K562 (cell line): ENCODE data around the gene LY6G6D. TPM values are rescaled to one million over a fixed set of nuclear protein-coding genes. Genes with fewer than 3 reads are reported as not detected.

Experiments used
- ATAC-seq: fragments of 200-7000 bp; cut with Tn5 transposase; 3 replicates; pipeline ENCODE4 v1.9.1; 2020; ENCODE audit warnings: moderate library complexity
- BruUV-seq: library from RNA; stranded (reverse); fragments of 400-500 nt; replicated peaks from 2 replicates; lab custom pipeline; 2021; lab: Mats Ljungman, UMichigan
- CTCF ChIA-PET: fragments of 300-600 bp; formaldehyde crosslinking; extraction: SDS; loops from one replicate; lab custom pipeline; 2021; ENCODE audit warnings: low intra/inter-chr PET ratio; lab: Yijun Ruan, JAX
- POLR2A ChIA-PET: fragments of 300-600, 350-650 bp; sonication (Branson Sonifier 250); formaldehyde crosslinking; extraction: SDS; loops from one replicate; lab custom pipeline; 2021; ENCODE audit warnings: antibody characterized with exemption, inconsistent platforms; lab: Yijun Ruan, JAX
- DNase-seq, 4 experiments: peaks; one replicate each; pipeline versions ENCODE4 v3.0.0 to v3.0.0-alpha.2; 2011 to 2018; ENCODE audit warnings: low spot score in 3 of 4, mixed read lengths in 3 of 4; ENCODE audit errors: extremely low read depth in 1 of 4
- FAIRE-seq: peaks from 2 replicates; lab custom pipeline; 2011; peaks lifted over from hg19 to GRCh38; lab: Jason Lieb, UNC
- H2AFZ ChIP-seq: 2 replicates; pipeline ENCODE4 v1.6.0; 2011; ENCODE audit warnings: low read depth, low read length, control low read depth, inconsistent platforms
- H3K27ac ChIP-seq: fragments of 200-600 bp; 3 replicates; pipeline ENCODE4 v1.8.0; 2011; ENCODE audit warnings: low read depth, mild to moderate bottlenecking, control low read depth, inconsistent platforms, low read length, moderate library complexity, mixed read lengths; ENCODE audit errors: extremely low read depth
- H3K27me3 ChIP-seq, 2 experiments: fragments of 300-600 bp in 1 of 2; 2 replicates in 1 of 2; 3 replicates in 1 of 2; pipeline versions ENCODE4 v1.6.0 to v1.8.0; 2011; ENCODE audit warnings: inconsistent platforms in 2 of 2, low read length in 2 of 2, mild to moderate bottlenecking in 1 of 2, mixed read lengths in 1 of 2, moderate library complexity in 1 of 2; ENCODE audit not compliant: control insufficient read depth in 2 of 2, insufficient read depth in 2 of 2
- H3K36me3 ChIP-seq: fragments of 300-600 bp; 3 replicates; pipeline ENCODE4 v1.8.0; 2011; ENCODE audit warnings: mild to moderate bottlenecking, low read length, inconsistent platforms; ENCODE audit not compliant: control insufficient read depth, insufficient read depth
- H3K4me1 ChIP-seq, 2 experiments: fragments of 200-600 bp in 1 of 2; replicated peaks in 1 of 2; 2 replicates in 1 of 2; 3 replicates in 1 of 2; pipeline versions ENCODE4 v1.5.1 to v1.8.0; 2011; ENCODE audit warnings: inconsistent platforms in 2 of 2, low read length in 2 of 2, mild to moderate bottlenecking in 1 of 2, mixed read lengths in 1 of 2, moderate library complexity in 1 of 2; ENCODE audit not compliant: control insufficient read depth in 2 of 2, insufficient read depth in 2 of 2
- H3K4me2 ChIP-seq: 2 replicates; pipeline ENCODE4 v1.6.1; 2011; ENCODE audit warnings: low read length, control low read depth, inconsistent platforms, mixed read lengths; ENCODE audit not compliant: insufficient read depth
- H3K4me3 ChIP-seq: fragments of 200-600 bp; sonication (generic), shearing (Covaris generic); 2 replicates; pipeline ENCODE4 v1.5.1; 2016; ENCODE audit warnings: control low read depth, inconsistent platforms
- H3K79me2 ChIP-seq: fragments of 200-600 bp; 3 replicates; pipeline ENCODE4 v1.8.0; 2011; ENCODE audit warnings: low read length, inconsistent platforms; ENCODE audit not compliant: control insufficient read depth, insufficient read depth
- H3K9ac ChIP-seq, 2 experiments: 2 replicates each; pipeline versions ENCODE4 v1.6.0 to v1.6.1; 2011; ENCODE audit warnings: low read depth in 2 of 2, low read length in 2 of 2, control low read depth in 1 of 2, inconsistent platforms in 1 of 2, mild to moderate bottlenecking in 1 of 2, mixed read lengths in 1 of 2; ENCODE audit not compliant: insufficient read depth in 1 of 2
- H3K9me1 ChIP-seq: one replicate; pipeline ENCODE4 v1.6.0; 2011; ENCODE audit warnings: inconsistent platforms, mild to moderate bottlenecking, low read length, moderate library complexity; ENCODE audit not compliant: control insufficient read depth, insufficient read depth
- H3K9me3 ChIP-seq: replicated peaks from 2 replicates; pipeline ENCODE4 v1.5.1; 2011; ENCODE audit warnings: low read depth, low read length, inconsistent platforms; ENCODE audit not compliant: control insufficient read depth, insufficient read depth
- H4K20me1 ChIP-seq: replicated peaks from 2 replicates; pipeline ENCODE4 v1.6.1; 2011; ENCODE audit warnings: low read length, inconsistent platforms, mixed read lengths; ENCODE audit not compliant: control insufficient read depth, insufficient read depth
- ADNP ChIP-seq: fragments of 200-800 bp; sonication (Bioruptor generic); IDR thresholded peaks from 2 replicates; pipeline ENCODE4 v1.6.1; 2016; ENCODE audit warnings: missing genetic modification characterization, missing compliant biosample characterization
- CHD1 ChIP-seq: fragments of 200-600 bp; sonication (generic); IDR thresholded peaks from one replicate; pipeline ENCODE4 v1.6.1; 2012; ENCODE audit warnings: mild to moderate bottlenecking, moderate library complexity, low read length, inconsistent platforms
- DMBX1 ChIP-seq: fragments of 250-450 bp; sonication (Bioruptor Pico); IDR thresholded peaks from 2 replicates; pipeline ENCODE4 v1.8.0; 2022; ENCODE audit warnings: inconsistent platforms, mild to moderate bottlenecking, moderate library complexity, borderline replicate concordance
- FOXJ2 ChIP-seq: fragments of 200-800 bp; sonication (Bioruptor generic); IDR thresholded peaks from 2 replicates; pipeline ENCODE4 v1.6.1; 2016; ENCODE audit warnings: missing genetic modification characterization, missing compliant biosample characterization
- FOXO4 ChIP-seq: fragments of 450-650 bp; formaldehyde crosslinking; IDR thresholded peaks from 2 replicates; pipeline ENCODE4 v1.4.0; 2020; ENCODE audit warnings: mild to moderate bottlenecking, moderate library complexity
- FOXP4 ChIP-seq: sonication (generic); formaldehyde crosslinking; IDR thresholded peaks from 2 replicates; pipeline ENCODE4 v1.8.0; 2022; ENCODE audit warnings: mild to moderate bottlenecking, missing genetic modification reagents, borderline replicate concordance
- KAT7 ChIP-seq: sonication (generic); formaldehyde crosslinking; IDR thresholded peaks from 2 replicates; pipeline ENCODE4 v1.8.0; 2022; ENCODE audit warnings: missing genetic modification reagents, mild to moderate bottlenecking, borderline replicate concordance
- KLF16 ChIP-seq: IDR thresholded peaks from 2 replicates; pipeline ENCODE4 v1.6.1; 2016; ENCODE audit warnings: antibody characterized with exemption
- NFXL1 ChIP-seq: fragments of 450-650 bp; formaldehyde crosslinking; IDR thresholded peaks from 2 replicates; pipeline ENCODE4 v1.4.0; 2021; ENCODE audit warnings: mild to moderate bottlenecking
- SMARCC2 ChIP-seq: fragments of 450-650 bp; IDR thresholded peaks from 2 replicates; pipeline ENCODE4 v1.6.1; 2017; ENCODE audit warnings: antibody characterized with exemption, moderate library complexity, mild to moderate bottlenecking, low read depth
- SMARCE1 ChIP-seq: fragments of 450-650 bp; IDR thresholded peaks from 2 replicates; pipeline ENCODE4 v1.7.1; 2016; ENCODE audit warnings: mild to moderate bottlenecking
- TAF7 ChIP-seq: fragments of 450-650 bp; IDR thresholded peaks from 2 replicates; pipeline ENCODE4 v1.6.1; 2016; ENCODE audit warnings: missing genetic modification characterization, missing compliant biosample characterization
- ZNF384 ChIP-seq: IDR thresholded peaks from 2 replicates; pipeline ENCODE4 v1.6.1; 2012; ENCODE audit warnings: low read depth, low read length, improper control_type of control experiment
- ZNF518B ChIP-seq: fragments of 250-450 bp; sonication (Bioruptor Pico); IDR thresholded peaks from 2 replicates; pipeline ENCODE4 v1.5.0; 2021; ENCODE audit warnings: mild to moderate bottlenecking, moderate library complexity
- ZNF699 ChIP-seq: fragments of 250-450 bp; sonication (Bioruptor Pico); IDR thresholded peaks from 2 replicates; pipeline ENCODE4 v1.8.0; 2021; ENCODE audit warnings: mild to moderate bottlenecking, moderate library complexity; ENCODE audit not compliant: insufficient replicate concordance
- WGBS: fragments of 100-300 bp; shearing (Covaris generic); methylation state at CpG from one replicate; pipeline ENCODE4 v1.1.6; 2016; ENCODE audit warnings: low coverage, mixed read lengths; ENCODE audit not compliant: insufficient coverage; ENCODE audit errors: missing lambda C conversion rate; 5-methylcytosine and 5-hydroxymethylcytosine counted together
- in situ Hi-C: fragments of 300-500 bp; cut with MboI; formaldehyde crosslinking; loops from 4 replicates; pipeline ENCODE4 v1.15.0; 2018; ENCODE audit warnings: inconsistent platforms, mixed read lengths
- intact Hi-C: fragments of 100-400 bp; cut with micrococcal nuclease; formaldehyde crosslinking; loops from 2 replicates; pipeline ENCODE4 v1.14.2; 2022
- polyA plus RNA-seq, 8 experiments: library from polyadenylated mRNA; depleted of rRNA in 4 of 8; stranded (reverse) in 5 of 8; unstranded in 3 of 8; fragments of >200 nt; fragmentation: Nextera tagmentation in 2 of 8; fragmentation: Illumina TruSeq in 1 of 8; extraction: Ambion mirVana in 2 of 8; extraction: Trizol in 1 of 8; gene quantifications; 2 replicates each; pipeline versions ENCODE4 v1.2.1 to v1.2.3, GENCODE V29; 2011 to 2014; ENCODE audit warnings: inconsistent platforms in 1 of 8, missing spikeins in 1 of 8
- total RNA-seq, 7 experiments: library from RNA; depleted of rRNA in 6 of 7; stranded (reverse); fragments of >200 nt in 6 of 7; fragmentation: Illumina TruSeq in 2 of 7; extraction: Trizol in 2 of 7; gene quantifications; 2 replicates each; pipeline versions ENCODE4 v1.2.1 to v1.2.3, GENCODE V29; 2011 to 2021; ENCODE audit warnings: low replicate concordance in 1 of 7

Gene LY6G6D
- total and polyA plus RNA-seq, 9 of the 15 experiments (the other 6 are each of a cell fraction or from before 2014, with no cell fraction given): 0.30 to 0.38 TPM; not detected in 7

GRCh38 chr6:31666337-31666965 lies 48.7 kb upstream of the LY6G6D start:
- CTCF ChIA-PET: interaction anchor here (0.7 kb wide), 1 partner anchor 10 kb away, joined by 5 read pairs; no protein-coding TSS in a partner anchor
- H3K4me2 ChIP-seq: peak overlapping the region; percentile 90
- H3K36me3 ChIP-seq: peaks cover 76% of the 10 kb centered on the region
- peaks cover 31 to 32% of the 10 kb centered on the region in 2 experiments; a peak in 4 of 5 replicates for H3K4me1 ChIP-seq
- peak overlapping the region; percentile 97 for H3K27ac ChIP-seq
- FAIRE-seq (no peak), ATAC-seq (no peak), DNase-seq (peak in 2 of 4 experiments; percentile 37 to 53)
- H3K9me3 ChIP-seq: no peaks in the 10 kb centered on the region
- no peaks in the 10 kb centered on the region for H3K27me3 ChIP-seq
- WGBS: under 1% methylated on average over 15 of the region's 15 CpGs
- H3K9me1 ChIP-seq: no peaks in the 10 kb centered on the region
- peak overlapping the region; percentile 79 for H2AFZ ChIP-seq
- H3K79me2 ChIP-seq: peaks cover 77% of the 10 kb centered on the region
- POLR2A ChIA-PET: interaction anchor here (0.7 to 9.8 kb wide), 14 partner anchors 9 to 178 kb away, joined by 3 to 182 read pairs (median 5); partner anchors contain the start of genes ABHD16A, BAG6, CLIC1 and DDAH2
- 0 out of 2 replicates have a peak, but pooled peaks cover 3% of the 10 kb centered on the region for H4K20me1 ChIP-seq
- TSS peak; percentile 44 for BruUV-seq
- peak overlapping the region; percentile 96 to 97 for H3K9ac ChIP-seq
- intact Hi-C loops: loop anchor here (10.0 kb wide), 1 partner anchor 508 kb away; the partner anchor contains the start of genes AGPAT1 and RNF5
- in situ Hi-C loops: no loop called here
- H3K4me3 ChIP-seq: peak overlapping the region; percentile 66
- TF ChIP-seq FOXJ2 (tag): no peak
- TF ChIP-seq NFXL1 (CRISPR knock-in tag): no peak
- no peak; the same call in 1 of the 2 replicates for TF ChIP-seq FOXP4 (CRISPR knock-in tag)
- TF ChIP-seq TAF7 (tag): no peak
- TF ChIP-seq SMARCC2: 0 out of 2 replicates have a peak, but pooled peaks have one; percentile 62
- peak; percentile 74; the same call in 1 of the 2 replicates for TF ChIP-seq SMARCE1
- no peak; the same call in 1 of the 2 replicates for TF ChIP-seq ZNF384
- TF ChIP-seq DMBX1 (CRISPR knock-in tag): no peak
- no peak for TF ChIP-seq KLF16
- 0 out of 2 replicates have a peak, but pooled peaks have one; percentile 8 for TF ChIP-seq KAT7 (CRISPR knock-in tag)
- peak; percentile 73 for TF ChIP-seq CHD1
- no peak for TF ChIP-seq ZNF518B (CRISPR knock-in tag)
- no peak for TF ChIP-seq ADNP (tag)
- TF ChIP-seq FOXO4: 0 out of 2 replicates have a peak, but pooled peaks have one; percentile 54
- TF ChIP-seq ZNF699: no peak
